HG02642 (cell line): ENCODE results near the gene KDM5A.

Experiments
- ATAC-seq: cut with Tn5 transposase; IDR thresholded peaks from one replicate; pipeline ENCODE4 v1.9.1; 2021; ENCODE audit warnings: mild to moderate bottlenecking; ENCODE audit not compliant: unreplicated experiment, poor library complexity

KDM5A gene

DNA sequence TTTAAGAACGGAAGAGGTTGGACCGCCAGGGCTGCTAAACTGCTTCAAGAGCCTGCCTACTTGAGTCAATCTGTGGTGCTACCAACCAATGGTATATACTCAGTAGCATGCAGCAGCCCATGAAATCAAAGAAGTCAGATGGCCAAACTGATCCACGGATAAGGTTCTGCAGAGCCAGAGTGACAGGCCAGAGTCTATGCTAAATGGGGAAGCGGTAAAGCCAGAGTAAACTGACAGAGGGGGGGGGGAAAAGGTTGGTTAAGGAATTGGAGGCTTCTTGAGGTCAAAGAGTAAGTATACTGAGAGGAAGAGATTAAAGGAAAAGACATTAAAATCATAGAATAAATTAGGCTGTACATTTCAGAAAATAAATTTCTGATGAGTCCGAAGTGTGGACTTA lies 111.1 kb downstream of the KDM5A start:
- ATAC-seq: no peak

DNA sequence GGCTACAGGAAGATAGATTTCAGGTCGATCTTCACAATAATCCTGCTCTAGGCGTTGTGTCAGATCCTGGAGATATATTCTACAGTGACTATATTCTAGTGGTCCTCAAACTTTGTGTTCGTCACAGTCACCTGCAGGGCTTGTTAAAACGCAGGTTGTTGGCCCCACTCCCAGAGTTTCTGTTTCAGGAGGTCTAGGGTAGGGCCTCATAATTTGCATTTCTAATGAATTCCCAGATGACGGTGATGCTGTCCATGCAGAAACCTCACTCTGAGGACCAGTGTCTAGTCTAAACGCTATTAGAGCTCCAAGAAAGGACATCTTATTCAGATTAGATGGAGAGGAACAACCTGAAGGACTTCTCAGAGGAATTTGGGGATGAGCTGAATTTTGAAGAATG lies 113.3 kb downstream of the KDM5A start:
- no peak for ATAC-seq

DNA sequence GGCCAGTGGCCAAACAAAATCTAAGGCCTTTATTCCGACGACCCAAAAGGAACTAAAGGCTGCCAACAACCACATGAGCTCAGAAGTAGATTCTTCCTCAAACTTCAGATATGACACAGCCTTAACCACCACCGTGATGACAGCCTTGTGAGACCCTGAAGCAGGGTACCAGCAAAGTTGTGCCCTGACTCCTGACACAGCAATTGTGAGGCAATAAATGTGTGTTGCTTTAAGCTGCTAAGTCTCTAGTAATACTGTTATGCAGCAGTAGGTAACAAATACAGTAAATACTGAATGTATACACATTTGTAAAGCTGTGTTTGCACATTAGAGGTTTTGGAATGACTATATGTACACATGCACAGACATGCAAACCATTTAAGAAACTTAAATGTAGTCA lies 115.7 kb downstream of the KDM5A start:
- no peak for ATAC-seq

DNA sequence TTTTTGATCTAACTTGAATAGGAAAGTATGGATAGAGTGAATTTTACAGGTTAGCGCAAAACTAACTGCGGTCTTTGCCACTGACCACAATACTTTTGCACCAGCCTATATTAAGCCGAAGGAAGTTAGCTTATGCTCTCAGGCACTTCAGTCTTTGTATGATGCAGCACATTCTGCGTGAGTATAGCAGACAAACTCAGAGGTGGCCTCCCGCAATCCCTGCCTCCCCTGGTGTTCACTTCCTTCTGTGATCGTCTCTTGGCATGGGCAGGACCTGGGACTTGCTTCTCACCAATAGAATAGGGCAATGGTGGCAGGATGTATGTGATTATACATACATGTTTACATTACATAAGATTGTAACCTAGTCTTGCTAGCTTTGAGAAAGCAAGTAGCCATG lies 116.2 kb downstream of the KDM5A start:
- no peak for ATAC-seq

DNA sequence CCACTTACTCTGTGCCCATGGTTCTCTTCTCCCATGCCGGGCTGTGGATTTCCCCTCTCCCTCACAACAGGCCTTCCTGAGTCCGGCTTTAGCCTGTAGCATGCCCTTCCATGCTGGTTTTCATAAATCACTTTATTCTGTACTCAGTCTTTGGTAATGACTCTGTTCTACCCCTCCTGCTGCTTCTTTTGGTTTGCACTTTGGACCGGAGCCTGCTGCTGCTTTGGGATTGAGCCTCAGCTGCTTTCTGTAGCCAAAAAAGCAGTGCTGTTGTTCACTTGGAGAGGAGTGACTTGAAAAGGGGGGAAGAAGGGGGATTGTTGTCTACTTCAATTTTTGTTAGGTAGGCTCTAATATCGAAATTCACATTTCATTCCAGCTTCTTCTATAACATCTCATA lies 118.0 kb downstream of the KDM5A start:
- no peak for ATAC-seq

DNA sequence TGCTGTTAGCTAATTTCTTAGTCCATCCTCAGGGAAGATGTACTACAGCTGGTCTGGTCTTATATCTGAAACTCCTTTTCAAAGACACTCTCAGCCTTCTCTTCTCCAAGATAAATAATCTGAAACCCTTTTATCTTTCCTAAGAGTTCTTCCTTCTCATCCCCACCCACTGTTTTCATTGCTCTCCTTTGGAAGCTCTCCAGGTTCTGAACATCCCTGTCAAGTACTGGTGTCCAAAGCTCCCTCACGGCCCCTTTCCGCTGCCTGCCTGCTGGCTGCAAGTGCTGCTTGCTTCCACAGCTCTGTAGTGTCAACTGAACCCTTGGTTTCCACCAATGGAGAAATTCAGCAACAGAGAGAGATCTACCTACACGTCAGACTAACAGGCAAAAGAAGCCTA lies 119.9 kb downstream of the KDM5A start:
- no peak for ATAC-seq

DNA sequence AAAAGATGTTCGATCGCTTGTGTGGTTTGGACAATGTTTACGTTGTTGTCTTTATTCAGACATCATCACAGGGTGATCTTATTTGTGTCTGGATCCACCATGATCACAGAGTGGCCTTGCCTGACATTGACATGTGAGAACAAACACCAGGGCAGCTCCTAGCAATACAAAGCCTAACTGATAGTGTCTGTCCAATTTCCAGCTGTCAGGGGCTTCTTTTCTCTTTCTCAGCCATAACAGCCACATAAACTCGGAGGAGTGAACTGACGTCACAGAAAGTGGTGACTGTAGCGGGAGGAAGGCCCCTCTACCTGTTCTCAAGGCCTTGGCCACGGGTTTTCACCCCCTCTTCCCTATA lies 120.7 kb downstream of the KDM5A start:
- ATAC-seq: no peak

DNA sequence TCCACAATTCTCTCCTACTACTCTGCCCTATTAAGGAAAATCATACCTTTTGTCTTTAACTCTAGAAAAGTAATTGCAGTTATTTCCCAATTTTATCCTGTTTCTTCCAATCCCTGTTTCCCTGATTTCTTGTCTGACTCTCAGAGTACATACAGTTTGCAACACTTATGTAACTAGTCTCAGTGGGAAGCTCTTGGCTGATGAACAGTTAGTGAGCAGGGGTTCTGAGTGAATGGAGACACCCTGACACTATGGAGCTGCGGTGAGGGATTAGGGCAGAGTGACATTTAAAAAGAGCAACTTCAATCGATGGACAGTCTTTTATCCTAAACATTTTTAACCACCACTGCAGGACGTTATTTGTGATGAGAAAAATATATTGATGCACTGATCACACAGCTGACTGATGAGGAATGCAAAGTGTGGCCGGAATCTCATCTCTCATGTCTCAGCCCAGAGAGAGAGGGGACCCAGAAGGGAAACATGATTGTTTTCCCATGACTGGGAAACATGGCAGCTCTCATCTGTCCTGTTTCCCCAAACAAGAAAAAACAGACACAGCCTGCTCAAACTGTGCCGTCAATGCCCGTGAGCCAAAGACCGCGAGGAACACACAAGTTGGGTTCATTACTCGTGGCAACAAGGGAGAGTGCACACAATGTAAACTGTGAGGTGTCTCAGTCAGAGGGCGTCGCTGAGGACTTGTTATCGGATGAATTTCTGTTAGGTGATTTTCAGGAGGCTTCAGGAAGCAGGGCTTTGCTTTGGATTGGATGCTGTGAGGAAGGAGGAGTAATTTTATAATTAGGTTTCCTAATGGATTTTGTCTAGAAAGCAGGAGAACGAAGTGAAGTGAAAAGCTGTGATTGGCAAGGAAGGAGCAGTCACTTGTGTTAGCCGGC lies 121.3 kb downstream of the KDM5A start:
- no peak for ATAC-seq

DNA sequence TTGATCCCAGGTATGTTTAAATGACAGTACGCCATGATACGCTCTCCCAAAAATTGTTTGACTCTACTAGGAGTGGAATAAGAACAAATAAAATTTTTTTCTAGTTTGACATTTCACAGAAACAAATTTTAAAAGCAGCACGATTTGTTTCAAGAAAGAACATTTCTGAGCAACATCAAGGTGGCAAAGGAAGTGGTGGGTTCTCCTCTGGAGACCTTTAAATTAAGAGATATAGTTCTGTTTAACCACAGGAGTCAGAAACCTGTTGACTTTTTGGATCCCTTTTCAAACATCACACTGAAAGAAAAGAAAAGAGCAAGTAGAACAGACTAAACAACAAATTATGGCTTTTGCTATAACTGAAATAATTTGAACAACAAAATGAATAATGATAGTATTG lies 124.0 kb downstream of the KDM5A start:
- no peak for ATAC-seq

DNA sequence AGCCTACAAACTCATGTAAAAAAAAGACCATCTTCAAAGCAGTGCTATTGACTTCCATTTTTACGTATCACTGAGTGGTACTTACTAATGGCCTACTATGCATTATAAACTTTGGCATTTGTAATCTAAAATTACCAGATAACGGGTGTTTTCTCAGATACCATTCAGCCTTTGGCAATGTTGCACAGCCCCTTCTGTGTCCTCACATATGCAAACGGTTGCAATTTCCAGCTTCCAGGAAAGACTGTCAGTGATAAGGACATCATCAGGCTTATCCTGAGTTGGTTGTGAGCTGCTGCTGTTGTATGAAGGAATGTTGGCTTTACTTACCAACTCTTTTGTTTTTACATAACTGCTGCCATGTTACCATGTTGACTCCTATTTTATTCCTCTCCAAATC lies 124.9 kb downstream of the KDM5A start:
- ATAC-seq: no peak

DNA sequence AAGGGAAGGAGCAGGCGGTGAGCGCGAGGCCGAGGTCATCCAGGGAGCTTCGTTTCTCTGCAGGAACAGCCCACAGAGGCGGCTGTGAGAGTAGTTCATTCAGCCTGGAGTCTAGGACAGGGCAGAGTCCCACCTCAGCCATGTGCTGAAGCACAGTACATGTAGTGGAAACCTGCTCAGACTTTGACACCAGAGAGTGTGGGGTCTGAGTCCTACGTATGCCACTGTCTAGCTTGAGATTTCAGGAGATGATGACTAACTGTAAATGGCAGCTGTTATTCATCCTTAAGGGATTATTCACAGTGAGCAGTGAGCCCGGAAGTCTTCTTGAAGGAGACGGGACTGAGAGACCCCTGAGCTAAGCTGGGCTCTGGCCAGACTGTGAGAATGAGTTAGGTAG lies 125.5 kb downstream of the KDM5A start:
- ATAC-seq: no peak

DNA sequence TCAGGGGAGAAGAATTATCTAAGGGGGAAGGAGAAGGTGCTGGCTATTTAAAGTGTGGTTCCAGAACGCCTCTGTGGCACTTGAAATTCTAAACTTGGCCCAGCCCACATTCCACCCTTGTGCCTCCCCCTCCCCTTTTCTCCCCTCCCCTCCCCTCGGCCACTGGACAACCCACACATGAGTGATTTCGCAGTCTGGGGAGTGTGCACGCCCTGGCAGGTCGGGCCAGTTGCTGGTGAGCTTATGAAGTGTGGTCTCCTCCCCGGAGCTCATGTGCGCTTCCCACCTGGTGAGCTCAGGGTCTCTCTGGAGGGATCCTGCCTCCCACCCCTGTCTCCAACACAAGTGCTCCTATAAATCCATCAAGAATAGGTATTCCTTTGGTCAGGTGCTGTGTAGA lies 126.3 kb downstream of the KDM5A start, which contains the start of gene SLC6A13:
TSS of gene SLC6A13 (minus strand) at position 20 of the 400 bp plus-strand sequence. CDS start 2,784 bp downstream, outside the sequence.
- no peak for ATAC-seq

DNA sequence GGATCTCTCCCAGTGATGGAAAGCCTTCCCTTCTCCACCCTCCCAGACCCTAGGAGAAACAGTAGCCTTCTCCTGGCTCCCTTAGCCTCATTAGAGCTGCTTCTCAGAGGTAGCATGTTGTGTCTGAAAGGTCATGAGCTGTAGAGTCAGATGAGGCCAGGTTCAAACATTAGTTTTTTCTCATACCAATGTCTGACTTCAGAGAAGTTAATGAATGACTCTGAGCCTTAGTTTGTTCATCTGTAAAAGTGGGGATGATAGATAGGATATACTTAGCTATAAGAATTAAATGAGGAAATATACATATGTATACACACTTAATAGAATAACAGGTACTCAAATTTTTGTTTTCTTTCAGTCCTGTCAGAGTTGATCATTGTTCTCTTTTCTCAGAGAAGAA lies 127.0 kb downstream of the KDM5A start:
- ATAC-seq: no peak

DNA sequence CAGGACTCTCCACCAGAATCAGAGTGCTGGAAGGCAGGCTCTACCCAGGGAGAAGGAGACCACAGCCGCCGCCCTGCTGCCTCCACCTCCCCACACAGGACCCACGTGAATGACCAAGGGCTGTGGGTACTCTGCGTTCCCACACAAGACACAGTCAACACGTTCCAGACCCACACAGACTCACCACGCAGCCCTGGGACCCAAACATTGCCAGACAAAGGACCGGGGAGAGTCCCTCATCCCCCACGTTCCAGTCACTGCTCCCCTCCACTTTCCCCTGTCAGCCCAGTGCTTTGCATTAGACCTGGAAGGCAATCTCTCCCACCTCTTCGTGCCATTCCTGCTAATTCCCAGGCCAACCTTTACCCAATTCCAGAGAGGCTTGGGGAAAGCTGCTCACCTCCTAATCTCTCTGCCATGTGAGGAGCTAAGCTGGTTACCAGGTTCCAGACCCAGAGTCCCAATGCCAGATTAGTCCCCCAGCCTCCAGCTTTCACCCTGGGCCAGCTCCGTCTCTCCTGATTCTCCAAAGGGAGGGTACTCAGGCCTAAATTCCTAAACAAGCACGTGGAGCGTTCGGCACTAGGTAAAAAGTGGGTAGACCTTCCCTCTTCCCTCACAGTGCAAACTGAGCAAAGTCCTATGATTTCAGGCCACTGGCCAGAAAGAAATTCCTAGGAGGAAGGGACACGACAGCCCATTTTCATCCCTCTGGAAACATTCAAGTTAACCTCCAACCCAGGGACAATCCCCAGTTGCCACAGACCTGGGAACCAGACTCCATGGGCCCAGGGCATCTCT lies 131.4 kb downstream of the KDM5A start:
- ATAC-seq: no peak

DNA sequence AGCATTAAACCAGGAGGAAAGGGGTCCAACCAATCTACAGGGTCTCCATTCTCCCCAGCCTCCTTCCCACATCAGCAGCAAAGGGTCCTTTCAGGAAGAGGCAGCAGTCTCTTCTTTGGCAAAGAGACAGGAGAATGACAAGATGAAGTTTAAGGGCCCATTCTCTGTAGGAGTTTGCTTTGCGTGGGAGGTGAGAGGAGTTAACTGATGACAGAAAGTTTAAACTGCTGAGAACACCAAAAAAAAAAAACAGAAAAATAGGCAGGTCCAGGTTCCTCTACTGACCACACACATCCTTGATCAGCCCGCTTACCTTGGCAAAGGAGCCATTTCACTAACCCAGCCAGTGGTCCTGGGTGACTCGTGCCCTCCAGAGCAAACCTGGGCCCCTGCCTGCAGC lies 132.2 kb downstream of the KDM5A start:
- no peak for ATAC-seq

DNA sequence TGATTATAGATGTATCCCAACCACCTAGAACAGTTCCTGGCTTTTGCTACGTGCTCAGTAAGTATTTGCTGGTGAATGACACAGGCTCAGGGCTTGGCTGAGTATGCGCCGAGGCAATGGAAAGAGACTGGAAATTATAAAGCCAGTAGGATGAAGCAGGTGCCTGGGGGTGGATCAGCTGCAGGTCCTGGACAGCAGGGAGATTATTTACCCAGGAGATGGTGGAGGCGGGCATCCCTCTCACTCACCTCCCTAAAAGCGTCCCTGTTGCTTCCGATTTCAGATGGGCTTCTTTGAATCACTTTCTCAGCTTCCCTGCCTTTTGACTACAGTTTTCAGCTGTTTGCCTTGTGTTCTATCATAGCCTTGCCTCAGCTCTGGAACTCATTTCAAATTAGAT lies 132.9 kb downstream of the KDM5A start:
- no peak for ATAC-seq

DNA sequence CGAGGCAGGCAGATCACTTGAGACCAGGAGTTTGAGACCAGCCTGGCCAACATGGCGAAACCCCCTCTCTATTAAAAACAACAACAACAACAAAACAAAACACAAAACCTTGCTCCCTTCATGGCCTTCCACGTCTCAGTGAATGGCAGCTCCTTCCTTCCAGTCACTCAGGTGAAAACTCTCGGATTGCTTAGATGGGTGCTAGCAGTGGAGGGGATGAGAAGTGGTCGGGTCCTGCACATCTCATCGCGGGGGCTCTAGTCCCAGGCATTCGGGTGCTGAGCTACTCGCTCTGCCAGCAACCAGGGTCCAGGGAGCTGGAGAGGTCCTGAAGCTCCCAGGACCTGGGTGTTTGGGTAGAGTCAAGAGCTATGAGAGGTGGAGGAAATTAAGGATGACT lies 134.2 kb downstream of the KDM5A start:
- no peak for ATAC-seq

DNA sequence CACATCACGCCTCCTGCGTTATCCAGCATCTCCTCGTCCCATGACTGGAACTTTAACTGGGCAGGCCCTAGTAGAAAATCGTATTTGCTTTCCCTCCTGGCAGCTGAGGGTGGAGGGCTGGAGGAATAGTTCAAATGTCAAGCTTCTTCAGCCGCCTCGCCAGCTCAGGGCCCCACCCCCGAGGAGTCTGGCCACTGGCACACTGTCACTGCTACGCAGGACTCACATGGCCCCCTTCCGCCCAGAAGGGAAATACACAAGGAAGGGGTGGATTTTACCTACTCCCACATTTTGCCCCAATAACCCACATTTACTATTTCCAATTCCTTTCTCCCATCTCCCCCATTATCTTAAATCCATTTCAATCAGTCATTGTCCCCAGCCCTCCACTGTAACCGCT lies 135.1 kb downstream of the KDM5A start:
- ATAC-seq: no peak

DNA sequence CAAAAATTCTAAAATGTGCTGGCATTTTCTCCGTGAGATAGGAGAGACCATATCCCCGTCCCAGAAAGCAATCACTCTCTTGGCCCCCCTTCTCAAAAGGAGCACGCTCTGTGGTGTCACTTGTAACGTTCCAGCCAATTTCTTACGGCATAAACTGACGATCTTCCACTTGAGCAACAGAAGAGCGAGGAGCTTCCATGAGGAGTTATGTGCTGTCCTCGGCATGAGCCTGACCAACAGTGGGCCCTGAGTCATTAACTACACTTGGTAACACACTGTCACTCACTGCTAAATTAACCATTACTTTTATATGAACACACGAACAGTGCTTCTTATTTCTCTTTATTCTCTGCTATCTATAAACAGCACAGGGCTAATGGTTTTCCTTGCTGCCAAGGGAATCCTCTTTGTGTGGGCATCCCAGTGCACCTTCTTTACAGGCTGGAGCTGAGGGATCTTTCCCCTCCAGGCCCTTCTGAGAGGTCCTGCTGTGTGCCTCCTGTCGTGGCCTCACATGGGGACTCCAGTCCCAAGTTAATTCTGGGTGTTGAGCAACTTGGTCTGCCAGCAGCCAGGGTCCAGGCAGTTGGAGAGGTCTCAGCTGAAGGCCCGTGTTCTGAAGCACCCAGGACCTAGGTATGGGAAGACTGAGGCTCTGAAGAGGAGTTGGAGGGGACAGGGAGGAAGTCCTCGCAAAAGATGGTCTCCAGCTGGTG lies 135.8 kb downstream of the KDM5A start:
- ATAC-seq: no peak

DNA sequence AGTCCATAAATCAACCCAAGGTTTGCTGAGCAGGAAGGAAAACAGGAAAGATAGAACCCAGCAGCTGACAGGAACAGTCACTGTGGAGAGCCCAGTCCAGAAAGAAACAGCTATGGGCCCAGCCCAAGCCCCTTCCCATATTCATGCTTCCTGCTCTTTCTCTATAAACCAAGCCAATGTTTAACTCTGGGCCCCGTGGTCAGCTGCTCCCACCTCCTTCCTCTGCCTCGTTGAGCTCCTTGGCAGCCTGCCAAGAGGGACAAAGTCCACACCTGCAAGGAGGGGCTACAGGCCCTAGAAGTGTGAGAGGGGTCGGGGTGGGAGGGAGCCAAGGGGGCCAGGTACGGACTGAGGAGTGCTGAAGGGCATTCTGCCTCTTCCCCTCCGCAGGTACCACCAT lies 136.5 kb downstream of the KDM5A start:
- ATAC-seq: no peak

DNA sequence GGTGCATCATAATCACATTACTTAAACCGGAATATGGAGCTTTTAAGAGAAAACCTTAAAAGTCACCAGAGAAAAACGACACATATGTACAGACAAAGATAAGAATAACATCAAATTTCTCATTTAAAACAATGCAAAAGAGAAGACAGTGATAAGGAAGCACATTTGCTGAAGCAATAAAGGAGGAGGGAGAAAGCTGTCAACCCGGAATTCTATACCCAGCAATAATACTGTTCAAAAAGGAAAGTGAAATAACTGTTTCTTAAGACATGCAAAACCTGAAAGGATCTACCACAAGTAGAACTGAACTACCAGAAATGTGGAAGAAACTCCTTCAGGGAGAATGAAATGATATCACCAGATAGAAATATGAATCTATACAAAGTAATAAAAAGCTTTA lies 141.8 kb downstream of the KDM5A start:
- ATAC-seq: no peak
